NB4 (cell line): ENCODE results near the gene RPAP3.
"Not testable (repeated sequence)": the region's sequence is repeated elsewhere in the genome, so short reads cannot be mapped to it uniquely, and the experiment has no call there.

ENCODE experiments used
- DNase-seq: peaks from one replicate; pipeline ENCODE4 v3.0.0; 2010; ENCODE audit warnings: low read depth
- H3K4me3 ChIP-seq: one replicate; pipeline ENCODE4 v1.5.1; 2011; ENCODE audit warnings: mild to moderate bottlenecking, low read depth, low read length, moderate library complexity
- MYC ChIP-seq: IDR thresholded peaks from 2 replicates; pipeline ENCODE4 v1.6.1; 2011; ENCODE audit warnings: low read depth, low read length
- POLR2A ChIP-seq: IDR thresholded peaks from 2 replicates; pipeline ENCODE4 v1.6.1; 2011; ENCODE audit warnings: mild to moderate bottlenecking; ENCODE audit not compliant: insufficient read length; ENCODE audit errors: extremely low read depth
- TF ChIP-seq, protein P1 (sequence below): IDR thresholded peaks from one replicate; pipeline ENCODE4 v1.5.1; 2012; ENCODE audit warnings: low read depth, low read length
- TF ChIP-seq, protein P2 (sequence below): IDR thresholded peaks from 2 replicates; pipeline ENCODE4 v1.6.1; 2011; ENCODE audit warnings: low read depth, low read length

RPAP3 gene

DNA sequence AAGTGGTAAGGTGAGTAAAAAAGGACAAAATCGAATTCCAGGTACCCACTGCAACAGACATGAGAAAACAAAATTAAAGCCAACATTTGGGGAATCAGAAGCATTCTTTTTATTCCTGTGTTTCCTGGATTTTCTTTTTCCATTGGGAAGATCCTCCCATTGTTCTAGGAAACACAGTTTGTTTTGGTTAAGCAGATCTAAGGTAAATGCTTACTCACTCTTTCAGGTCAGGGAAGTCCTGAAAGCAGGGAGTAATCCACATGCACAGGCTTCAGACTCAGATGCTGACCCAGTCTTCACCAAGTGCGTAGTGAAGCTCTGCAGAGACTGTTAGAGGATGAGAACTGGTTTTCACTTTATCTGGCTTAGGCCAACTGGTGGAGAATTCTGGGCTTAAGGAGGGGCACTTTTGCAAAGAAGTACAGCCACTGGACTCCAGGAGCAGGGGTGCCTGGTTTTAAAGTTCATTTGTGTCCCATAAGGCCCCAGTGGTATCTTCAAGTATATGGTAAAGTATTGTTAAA lies 57.7 kb downstream of the RPAP3 start:
- DNase-seq: no peak
- TF ChIP-seq, protein P1, sequence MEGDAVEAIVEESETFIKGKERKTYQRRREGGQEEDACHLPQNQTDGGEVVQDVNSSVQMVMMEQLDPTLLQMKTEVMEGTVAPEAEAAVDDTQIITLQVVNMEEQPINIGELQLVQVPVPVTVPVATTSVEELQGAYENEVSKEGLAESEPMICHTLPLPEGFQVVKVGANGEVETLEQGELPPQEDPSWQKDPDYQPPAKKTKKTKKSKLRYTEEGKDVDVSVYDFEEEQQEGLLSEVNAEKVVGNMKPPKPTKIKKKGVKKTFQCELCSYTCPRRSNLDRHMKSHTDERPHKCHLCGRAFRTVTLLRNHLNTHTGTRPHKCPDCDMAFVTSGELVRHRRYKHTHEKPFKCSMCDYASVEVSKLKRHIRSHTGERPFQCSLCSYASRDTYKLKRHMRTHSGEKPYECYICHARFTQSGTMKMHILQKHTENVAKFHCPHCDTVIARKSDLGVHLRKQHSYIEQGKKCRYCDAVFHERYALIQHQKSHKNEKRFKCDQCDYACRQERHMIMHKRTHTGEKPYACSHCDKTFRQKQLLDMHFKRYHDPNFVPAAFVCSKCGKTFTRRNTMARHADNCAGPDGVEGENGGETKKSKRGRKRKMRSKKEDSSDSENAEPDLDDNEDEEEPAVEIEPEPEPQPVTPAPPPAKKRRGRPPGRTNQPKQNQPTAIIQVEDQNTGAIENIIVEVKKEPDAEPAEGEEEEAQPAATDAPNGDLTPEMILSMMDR: no peak
- TF ChIP-seq POLR2A: no peak
- TF ChIP-seq MYC: no peak
- TF ChIP-seq, protein P2, sequence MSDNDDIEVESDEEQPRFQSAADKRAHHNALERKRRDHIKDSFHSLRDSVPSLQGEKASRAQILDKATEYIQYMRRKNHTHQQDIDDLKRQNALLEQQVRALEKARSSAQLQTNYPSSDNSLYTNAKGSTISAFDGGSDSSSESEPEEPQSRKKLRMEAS: no peak

DNA sequence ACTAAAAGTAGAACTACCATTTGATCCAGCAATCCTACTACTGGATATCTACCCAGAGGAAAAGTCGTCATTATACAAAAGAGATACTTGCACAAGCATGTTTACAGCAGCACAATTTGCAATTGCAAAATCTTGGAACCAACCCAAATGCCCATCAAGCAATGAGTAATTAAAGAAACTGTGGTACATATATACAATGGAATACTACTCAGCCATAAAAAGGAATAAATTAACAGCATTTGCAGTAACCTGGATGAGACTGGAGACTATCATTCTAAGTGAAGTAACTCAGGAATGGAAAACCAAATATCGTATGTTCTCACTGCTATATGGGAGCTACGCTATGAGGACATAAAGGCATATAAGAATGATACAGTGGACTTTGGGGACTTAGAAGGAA lies 63.5 kb downstream of the RPAP3 start:
- H3K4me3 ChIP-seq, DNase-seq: not testable (repeated sequence)

More for the DNA sequence above, 57.7 kb downstream of the RPAP3 start:
- no peak overlapping the region for H3K4me3 ChIP-seq

DNA sequence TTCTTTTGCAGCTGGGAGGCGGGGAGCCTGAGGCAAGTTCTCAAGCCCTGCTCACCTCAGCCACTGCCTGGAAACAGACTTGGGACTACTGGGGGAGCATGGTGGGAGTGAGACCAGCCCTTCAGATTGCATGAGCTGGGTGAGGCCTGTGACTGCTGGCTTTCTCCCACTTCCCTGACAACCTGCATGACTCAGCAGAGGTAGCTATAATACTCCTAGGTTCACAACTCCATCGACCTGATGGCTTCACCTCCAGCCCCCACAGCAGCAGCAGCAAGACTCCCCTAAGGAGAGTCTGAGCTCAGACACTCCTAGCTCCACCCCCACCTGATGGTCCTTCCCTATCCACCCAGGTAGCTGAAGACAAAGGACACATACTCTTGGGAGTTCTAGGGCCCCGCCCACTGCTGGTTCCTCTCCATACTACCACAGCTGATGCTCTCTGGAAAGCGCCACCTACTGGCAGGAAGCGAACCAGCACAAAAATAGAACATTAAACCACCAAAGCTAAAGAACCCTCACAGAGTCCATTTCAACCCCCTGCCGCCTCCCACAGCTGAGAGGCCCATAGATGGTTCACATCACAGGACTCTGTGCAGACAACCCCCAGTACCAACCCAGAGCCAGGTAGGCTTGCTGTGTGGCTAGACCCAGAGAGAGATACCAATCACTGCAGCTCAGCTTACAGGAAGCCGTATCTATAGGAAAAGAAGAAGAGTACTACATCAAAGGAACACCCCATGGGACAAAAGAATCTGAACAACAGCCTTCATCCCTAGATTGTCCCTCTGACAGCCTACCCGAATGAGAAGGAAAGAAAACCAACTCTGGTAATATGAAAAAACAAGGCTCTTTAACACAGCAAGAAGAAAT lies 68.7 kb downstream of the RPAP3 start:
- peak; percentile 39 for DNase-seq
- no peak for TF ChIP-seq POLR2A
- TF ChIP-seq, protein P2: no peak
- TF ChIP-seq, protein P1: peak; percentile 51
- no peak for TF ChIP-seq MYC
- H3K4me3 ChIP-seq: no peak overlapping the region

DNA sequence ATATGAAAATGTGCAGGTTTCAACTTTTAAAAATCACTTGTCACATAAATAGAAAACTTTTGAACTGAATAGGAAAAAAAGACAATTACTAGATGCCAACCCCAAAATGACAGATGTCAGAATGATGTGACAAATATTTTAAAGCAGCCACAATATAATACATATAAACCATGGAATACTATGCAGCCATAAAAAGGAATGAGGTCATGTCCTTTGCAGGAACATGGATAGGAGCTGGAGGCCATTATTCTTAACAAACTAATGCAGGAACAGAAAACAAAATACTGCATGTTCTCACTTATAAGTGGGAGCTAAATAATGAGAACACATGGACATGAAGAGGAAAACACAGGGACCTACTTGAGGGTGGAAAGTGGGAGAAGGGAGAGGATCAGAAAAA lies 70.1 kb downstream of the RPAP3 start:
- DNase-seq, H3K4me3 ChIP-seq: not testable (repeated sequence)

DNA sequence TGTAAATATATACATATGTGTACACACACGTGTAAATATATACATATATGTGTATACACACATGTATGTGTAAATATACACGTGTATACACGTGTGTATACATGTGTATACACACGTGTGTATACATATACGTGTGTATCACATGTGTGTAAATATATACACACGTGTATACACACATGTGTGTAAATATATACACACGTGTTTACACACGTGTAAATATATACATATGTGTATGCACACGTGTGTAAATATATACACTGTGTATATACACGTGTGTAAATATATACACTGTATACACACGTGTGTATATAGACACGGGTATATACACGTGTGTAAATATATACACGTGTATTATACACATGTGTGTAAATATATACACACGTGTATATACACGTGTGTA lies 71.7 kb downstream of the RPAP3 start:
- DNase-seq: no peak
- H3K4me3 ChIP-seq: no peak overlapping the region
- TF ChIP-seq, protein P2: no peak
- TF ChIP-seq POLR2A: no peak

DNA sequence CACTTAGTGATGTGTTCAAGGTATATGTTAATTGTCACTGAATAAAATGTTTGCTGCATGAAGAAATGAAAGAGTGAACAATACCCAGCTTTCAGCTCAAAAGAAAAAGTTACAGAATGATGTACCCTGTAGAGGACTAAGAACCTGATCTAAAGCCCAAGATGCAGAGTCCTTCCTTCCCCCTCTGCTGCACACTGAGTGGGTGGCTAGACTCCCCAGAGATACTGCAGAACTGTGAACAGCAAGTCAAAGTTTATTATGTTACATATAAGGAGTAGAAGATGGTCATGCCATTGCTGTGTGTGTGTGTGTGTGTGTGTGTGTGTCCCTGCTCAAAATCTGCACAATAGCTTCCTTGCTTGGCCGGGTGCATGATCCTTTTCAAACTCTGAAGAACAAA lies 83.9 kb downstream of the RPAP3 start:
- no peak for DNase-seq
- H3K4me3 ChIP-seq: no peak overlapping the region
- TF ChIP-seq MYC (no peak), POLR2A (no peak)
- TF ChIP-seq, protein P1: no peak
- TF ChIP-seq, protein P2: no peak

DNA sequence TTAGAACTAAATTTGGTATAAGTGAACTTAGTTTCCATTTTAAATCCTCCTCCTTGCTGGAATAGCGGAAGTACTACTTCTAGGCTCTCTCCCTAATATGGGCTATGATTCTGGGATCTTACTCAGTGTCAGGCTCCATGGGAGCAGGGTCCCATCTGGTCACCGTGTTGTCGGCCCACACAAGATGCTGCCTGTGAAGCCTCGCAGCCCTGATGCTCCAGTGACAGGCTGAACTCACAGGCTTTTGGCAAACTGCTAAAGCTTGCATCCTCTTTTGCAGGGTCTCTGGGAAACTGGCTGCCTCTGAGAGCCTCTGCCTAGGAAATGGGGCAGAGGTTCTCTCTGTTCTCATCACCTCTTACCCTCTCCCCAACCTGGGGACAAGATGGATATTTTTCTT lies 88.4 kb downstream of the RPAP3 start:
- no peak overlapping the region for H3K4me3 ChIP-seq
- TF ChIP-seq, protein P2: no peak
- TF ChIP-seq MYC (no peak), POLR2A (no peak)
- TF ChIP-seq, protein P1: no peak
- no peak for DNase-seq
